Astrocyte (in vitro differentiated cells and primary cell): Measurements from ENCODE around the gene CCDC63. TPM values are rescaled to one million over a fixed set of nuclear protein-coding genes. Genes with fewer than 3 reads are reported as not detected.

Source experiments
- DNase-seq: peaks from one replicate; pipeline ENCODE4 v3.0.0-alpha.2; 2010; ENCODE audit warnings: low read depth
- FAIRE-seq: peaks from 2 replicates; lab custom pipeline; 2011; peaks lifted over from hg19 to GRCh38; lab: Jason Lieb, UNC
- H2AFZ ChIP-seq: 2 replicates; pipeline ENCODE4 v1.6.0; 2012; ENCODE audit warnings: low read depth, low read length, inconsistent platforms
- H3K27ac ChIP-seq: 2 replicates; pipeline ENCODE4 v1.5.1; 2011; ENCODE audit warnings: low read depth, low read length, inconsistent platforms
- H3K27me3 ChIP-seq: 2 replicates; pipeline ENCODE4 v1.6.0; 2011; ENCODE audit warnings: low read length, inconsistent platforms; ENCODE audit not compliant: insufficient read depth
- H3K36me3 ChIP-seq: 2 replicates; pipeline ENCODE4 v1.5.1; 2011; ENCODE audit warnings: low read length, inconsistent platforms; ENCODE audit not compliant: insufficient read depth
- H3K4me1 ChIP-seq: 2 replicates; pipeline ENCODE4 v1.5.1; 2011; ENCODE audit warnings: low read length, inconsistent platforms; ENCODE audit not compliant: insufficient read depth
- H3K4me2 ChIP-seq: 2 replicates; pipeline ENCODE4 v1.6.0; 2012; ENCODE audit warnings: low read length, inconsistent platforms
- H3K4me3 ChIP-seq: 2 replicates; pipeline ENCODE4 v1.5.1; 2011; ENCODE audit warnings: low read depth, mild to moderate bottlenecking, low read length, inconsistent platforms; ENCODE audit not compliant: insufficient read depth
- H3K79me2 ChIP-seq: 2 replicates; pipeline ENCODE4 v1.6.0; 2012; ENCODE audit warnings: mild to moderate bottlenecking, low read length, inconsistent platforms; ENCODE audit not compliant: insufficient read depth
- H3K9ac ChIP-seq: 2 replicates; pipeline ENCODE4 v1.6.0; 2012; ENCODE audit warnings: mild to moderate bottlenecking, low read length, inconsistent platforms
- H3K9me3 ChIP-seq: 2 replicates; pipeline ENCODE4 v1.5.1; 2012; ENCODE audit warnings: low read depth, mild to moderate bottlenecking, low read length, inconsistent platforms; ENCODE audit not compliant: insufficient read depth
- H4K20me1 ChIP-seq: 2 replicates; pipeline ENCODE4 v1.6.0; 2012; ENCODE audit warnings: low read length, inconsistent platforms; ENCODE audit not compliant: insufficient read depth
- H3K27ac Mint-ChIP-seq: one replicate; pipeline ENCODE4 v1.8.0; 2021; ENCODE audit warnings: mild to moderate bottlenecking, mixed read lengths; ENCODE audit not compliant: unreplicated experiment
- H3K27me3 Mint-ChIP-seq: one replicate; pipeline ENCODE4 v1.8.0; 2021; ENCODE audit warnings: low read depth, mixed read lengths; ENCODE audit not compliant: unreplicated experiment
- H3K36me3 Mint-ChIP-seq: one replicate; pipeline ENCODE4 v1.8.0; 2021; ENCODE audit warnings: low read depth, mixed read lengths; ENCODE audit not compliant: unreplicated experiment
- H3K4me1 Mint-ChIP-seq: one replicate; pipeline ENCODE4 v1.8.0; 2021; ENCODE audit warnings: low read depth, mixed read lengths; ENCODE audit not compliant: unreplicated experiment
- H3K4me3 Mint-ChIP-seq: one replicate; pipeline ENCODE4 v1.8.0; 2021; ENCODE audit warnings: mild to moderate bottlenecking, moderate library complexity, mixed read lengths; ENCODE audit not compliant: unreplicated experiment
- H3K9me3 Mint-ChIP-seq: one replicate; pipeline ENCODE4 v1.8.0; 2021; ENCODE audit warnings: mild to moderate bottlenecking, mixed read lengths; ENCODE audit not compliant: unreplicated experiment
- EZH2 ChIP-seq: IDR thresholded peaks from 2 replicates; pipeline ENCODE4 v1.6.1; 2012; ENCODE audit warnings: mild to moderate bottlenecking, low read length, inconsistent platforms; ENCODE audit not compliant: insufficient read depth
- total RNA-seq: library from RNA; stranded (reverse); gene quantifications from 2 replicates; pipeline ENCODE4 v1.2.1, GENCODE V29; 2021
- TF ChIP-seq, protein P1 (sequence below): IDR thresholded peaks from 2 replicates; pipeline ENCODE4 v1.5.1; 2011; ENCODE audit warnings: low read depth, mild to moderate bottlenecking, inconsistent platforms, low read length, moderate library complexity; ENCODE audit not compliant: insufficient read depth

Gene CCDC63
- total RNA-seq, 1 donor from 2014 or later: 0.30 TPM

DNA sequence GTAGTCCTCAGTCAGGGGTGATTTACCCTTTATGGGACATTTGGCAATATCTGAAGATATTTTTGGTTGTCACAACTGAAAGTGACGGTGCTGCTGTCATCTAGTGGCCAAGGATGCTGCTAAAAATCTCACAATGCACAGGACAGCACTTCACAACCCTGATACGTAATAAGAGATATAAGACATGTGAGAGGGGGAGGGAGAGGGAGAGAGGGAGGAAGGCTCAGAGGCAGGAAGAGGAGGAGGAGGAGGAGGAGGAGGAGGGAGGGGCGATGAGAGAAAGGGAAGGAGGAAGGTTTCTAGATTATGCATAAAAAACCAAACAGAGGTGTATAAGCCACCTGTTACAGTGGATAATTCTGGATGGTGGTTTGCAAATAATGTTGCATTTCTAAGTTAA is 59.3 kb downstream of the CCDC63 start:
- H3K9me3 ChIP-seq: no peaks in the 10 kb centered on the region
- H3K4me1 ChIP-seq: peaks cover 4% of the 10 kb centered on the region
- no peak overlapping the region for H3K4me3 ChIP-seq
- no peak overlapping the region for H3K27ac ChIP-seq
- FAIRE-seq (no peak), DNase-seq (no peak)
- no peaks in the 10 kb centered on the region for H3K79me2 ChIP-seq
- no peak overlapping the region for H2AFZ ChIP-seq
- no peak overlapping the region for H3K4me2 ChIP-seq
- Mint-ChIP-seq H3K27me3 (peaks cover 7% of the 10 kb centered on the region), H3K36me3 (no peaks in the 10 kb centered on the region), H3K4me1 (peaks cover 28% of the 10 kb centered on the region), H3K9me3 (peaks cover 3% of the 10 kb centered on the region), H3K4me3 (no peak overlapping the region), H3K27ac (peak overlapping the region; percentile 96)
- H3K9ac ChIP-seq: no peak overlapping the region
- no peaks in the 10 kb centered on the region for H4K20me1 ChIP-seq
- H3K27me3 ChIP-seq: no peaks in the 10 kb centered on the region
- no peak for TF ChIP-seq EZH2
- TF ChIP-seq, protein P1, sequence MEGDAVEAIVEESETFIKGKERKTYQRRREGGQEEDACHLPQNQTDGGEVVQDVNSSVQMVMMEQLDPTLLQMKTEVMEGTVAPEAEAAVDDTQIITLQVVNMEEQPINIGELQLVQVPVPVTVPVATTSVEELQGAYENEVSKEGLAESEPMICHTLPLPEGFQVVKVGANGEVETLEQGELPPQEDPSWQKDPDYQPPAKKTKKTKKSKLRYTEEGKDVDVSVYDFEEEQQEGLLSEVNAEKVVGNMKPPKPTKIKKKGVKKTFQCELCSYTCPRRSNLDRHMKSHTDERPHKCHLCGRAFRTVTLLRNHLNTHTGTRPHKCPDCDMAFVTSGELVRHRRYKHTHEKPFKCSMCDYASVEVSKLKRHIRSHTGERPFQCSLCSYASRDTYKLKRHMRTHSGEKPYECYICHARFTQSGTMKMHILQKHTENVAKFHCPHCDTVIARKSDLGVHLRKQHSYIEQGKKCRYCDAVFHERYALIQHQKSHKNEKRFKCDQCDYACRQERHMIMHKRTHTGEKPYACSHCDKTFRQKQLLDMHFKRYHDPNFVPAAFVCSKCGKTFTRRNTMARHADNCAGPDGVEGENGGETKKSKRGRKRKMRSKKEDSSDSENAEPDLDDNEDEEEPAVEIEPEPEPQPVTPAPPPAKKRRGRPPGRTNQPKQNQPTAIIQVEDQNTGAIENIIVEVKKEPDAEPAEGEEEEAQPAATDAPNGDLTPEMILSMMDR: no peak
- no peaks in the 10 kb centered on the region for H3K36me3 ChIP-seq

- peak overlapping the region; percentile 96 for H3K27ac Mint-ChIP-seq
- no peaks in the 10 kb centered on the region for H3K36me3 ChIP-seq
- no peaks in the 10 kb centered on the region for H3K9me3 ChIP-seq
- H4K20me1 ChIP-seq: no peaks in the 10 kb centered on the region
- H3K4me1 ChIP-seq: peaks cover 4% of the 10 kb centered on the region
- FAIRE-seq: no peak
- no peak overlapping the region for H3K4me2 ChIP-seq
- peaks cover 28% of the 10 kb centered on the region for H3K4me1 Mint-ChIP-seq
- no peak overlapping the region for H3K4me3 ChIP-seq
- peaks cover 7% of the 10 kb centered on the region for H3K27me3 Mint-ChIP-seq
- peak overlapping the region; percentile 66 for H3K4me3 Mint-ChIP-seq
- no peak for DNase-seq
- H3K79me2 ChIP-seq: no peaks in the 10 kb centered on the region
- peaks cover 3% of the 10 kb centered on the region for H3K9me3 Mint-ChIP-seq
- H2AFZ ChIP-seq: peak overlapping the region; percentile 2
- no peaks in the 10 kb centered on the region for H3K36me3 Mint-ChIP-seq
- no peak overlapping the region for H3K27ac ChIP-seq
- H3K27me3 ChIP-seq: no peaks in the 10 kb centered on the region
- H3K9ac ChIP-seq: no peak overlapping the region
- TF ChIP-seq, protein P1: no peak
- no peak for TF ChIP-seq EZH2
Measured at GRCh38 chr12:110906516-110906915, 59.7 kb downstream of the CCDC63 start.

GRCh38 chr12:110906985-110907384 is 60.2 kb downstream of the CCDC63 start:
- Mint-ChIP-seq H3K36me3 (no peaks in the 10 kb centered on the region), H3K27me3 (peaks cover 7% of the 10 kb centered on the region), H3K27ac (peak overlapping the region; percentile 96), H3K4me3 (peak overlapping the region; percentile 66), H3K9me3 (peaks cover 3% of the 10 kb centered on the region), H3K4me1 (peaks cover 28% of the 10 kb centered on the region)
- Histone ChIP-seq H3K27ac (peak overlapping the region; percentile 18), H3K4me2 (no peak overlapping the region), H3K4me1 (peaks cover 4% of the 10 kb centered on the region), H3K9ac (no peak overlapping the region), H3K27me3 (no peaks in the 10 kb centered on the region), H3K79me2 (no peaks in the 10 kb centered on the region), H4K20me1 (no peaks in the 10 kb centered on the region), H3K4me3 (no peak overlapping the region), H2AFZ (no peak overlapping the region), H3K36me3 (no peaks in the 10 kb centered on the region), H3K9me3 (no peaks in the 10 kb centered on the region)
- peak; percentile 80 for DNase-seq
- TF ChIP-seq, protein P1: no peak
- no peak for TF ChIP-seq EZH2
- no peak for FAIRE-seq
